Measurements from ENCODE around the gene KDELR1.
A peak's percentile ranks its signal among the peaks of the same experiment; 100 is the strongest.

DNA sequence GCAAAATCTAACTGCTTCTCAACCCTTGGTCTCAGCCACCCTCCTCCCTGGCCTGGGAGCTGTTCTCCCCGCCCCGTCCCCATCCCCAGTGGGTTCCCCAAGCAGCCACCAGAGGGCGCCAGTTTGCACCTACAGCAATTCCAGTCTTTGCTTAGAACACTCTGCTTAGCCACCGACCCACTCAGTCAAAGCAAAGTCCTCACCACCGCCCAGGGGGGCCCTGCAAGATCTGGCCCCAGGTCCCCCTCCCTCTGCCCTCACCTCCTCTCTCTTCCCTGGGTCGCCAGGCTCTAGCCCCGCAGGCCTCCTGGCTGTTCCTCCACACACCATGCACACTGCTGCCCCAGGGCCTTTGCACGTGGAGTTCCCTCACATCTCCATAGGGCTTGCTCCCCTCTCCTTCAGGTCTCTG, 40.0 kb downstream of the KDELR1 start:
- TF ChIP-seq ZSCAN31 (CRISPR knock-in tag; IDR thresholded peaks at IDR 0.05; ENCODE audit: low read depth): no peak
- TF ChIP-seq, protein P1, sequence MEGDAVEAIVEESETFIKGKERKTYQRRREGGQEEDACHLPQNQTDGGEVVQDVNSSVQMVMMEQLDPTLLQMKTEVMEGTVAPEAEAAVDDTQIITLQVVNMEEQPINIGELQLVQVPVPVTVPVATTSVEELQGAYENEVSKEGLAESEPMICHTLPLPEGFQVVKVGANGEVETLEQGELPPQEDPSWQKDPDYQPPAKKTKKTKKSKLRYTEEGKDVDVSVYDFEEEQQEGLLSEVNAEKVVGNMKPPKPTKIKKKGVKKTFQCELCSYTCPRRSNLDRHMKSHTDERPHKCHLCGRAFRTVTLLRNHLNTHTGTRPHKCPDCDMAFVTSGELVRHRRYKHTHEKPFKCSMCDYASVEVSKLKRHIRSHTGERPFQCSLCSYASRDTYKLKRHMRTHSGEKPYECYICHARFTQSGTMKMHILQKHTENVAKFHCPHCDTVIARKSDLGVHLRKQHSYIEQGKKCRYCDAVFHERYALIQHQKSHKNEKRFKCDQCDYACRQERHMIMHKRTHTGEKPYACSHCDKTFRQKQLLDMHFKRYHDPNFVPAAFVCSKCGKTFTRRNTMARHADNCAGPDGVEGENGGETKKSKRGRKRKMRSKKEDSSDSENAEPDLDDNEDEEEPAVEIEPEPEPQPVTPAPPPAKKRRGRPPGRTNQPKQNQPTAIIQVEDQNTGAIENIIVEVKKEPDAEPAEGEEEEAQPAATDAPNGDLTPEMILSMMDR (CRISPR knock-in tag; IDR thresholded peaks at IDR 0.05): peak; percentile 80
- TF ChIP-seq POLR2A (IDR thresholded peaks at IDR 0.05; ENCODE audit: insufficient read depth in 1 of 2, low read depth in 2 of 2, low read length in 2 of 2): no peak
- TF ChIP-seq ZNF605 (CRISPR knock-in tag; IDR thresholded peaks at IDR 0.05): no peak
- TF ChIP-seq, protein P2, sequence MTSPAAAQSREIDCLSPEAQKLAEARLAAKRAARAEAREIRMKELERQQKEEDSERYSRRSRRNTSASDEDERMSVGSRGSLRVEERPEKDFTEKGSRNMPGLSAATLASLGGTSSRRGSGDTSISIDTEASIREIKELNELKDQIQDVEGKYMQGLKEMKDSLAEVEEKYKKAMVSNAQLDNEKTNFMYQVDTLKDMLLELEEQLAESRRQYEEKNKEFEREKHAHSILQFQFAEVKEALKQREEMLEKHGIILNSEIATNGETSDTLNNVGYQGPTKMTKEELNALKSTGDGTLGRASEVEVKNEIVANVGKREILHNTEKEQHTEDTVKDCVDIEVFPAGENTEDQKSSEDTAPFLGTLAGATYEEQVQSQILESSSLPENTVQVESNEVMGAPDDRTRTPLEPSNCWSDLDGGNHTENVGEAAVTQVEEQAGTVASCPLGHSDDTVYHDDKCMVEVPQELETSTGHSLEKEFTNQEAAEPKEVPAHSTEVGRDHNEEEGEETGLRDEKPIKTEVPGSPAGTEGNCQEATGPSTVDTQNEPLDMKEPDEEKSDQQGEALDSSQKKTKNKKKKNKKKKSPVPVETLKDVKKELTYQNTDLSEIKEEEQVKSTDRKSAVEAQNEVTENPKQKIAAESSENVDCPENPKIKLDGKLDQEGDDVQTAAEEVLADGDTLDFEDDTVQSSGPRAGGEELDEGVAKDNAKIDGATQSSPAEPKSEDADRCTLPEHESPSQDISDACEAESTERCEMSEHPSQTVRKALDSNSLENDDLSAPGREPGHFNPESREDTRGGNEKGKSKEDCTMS (CRISPR knock-in tag; conservative IDR thresholded peaks at IDR 0.05): no peak
- no peak for TF ChIP-seq ESRRA (CRISPR knock-in tag; IDR thresholded peaks at IDR 0.05; ENCODE audit: low read depth)
- no peak for TF ChIP-seq ZNF12 (CRISPR knock-in tag; IDR thresholded peaks at IDR 0.05)
- no peak for TF ChIP-seq PRMT3 (CRISPR knock-in tag; IDR thresholded peaks at IDR 0.05; ENCODE audit: borderline replicate concordance, low read depth)
- TF ChIP-seq, protein P3, sequence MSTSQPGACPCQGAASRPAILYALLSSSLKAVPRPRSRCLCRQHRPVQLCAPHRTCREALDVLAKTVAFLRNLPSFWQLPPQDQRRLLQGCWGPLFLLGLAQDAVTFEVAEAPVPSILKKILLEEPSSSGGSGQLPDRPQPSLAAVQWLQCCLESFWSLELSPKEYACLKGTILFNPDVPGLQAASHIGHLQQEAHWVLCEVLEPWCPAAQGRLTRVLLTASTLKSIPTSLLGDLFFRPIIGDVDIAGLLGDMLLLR (CRISPR knock-in tag; IDR thresholded peaks at IDR 0.05): no peak
- TF ChIP-seq ZBTB21 (CRISPR knock-in tag; IDR thresholded peaks at IDR 0.05): no peak
- no peak for TF ChIP-seq MLLT10 (CRISPR knock-in tag; IDR thresholded peaks at IDR 0.05)
- TF ChIP-seq, protein P4, sequence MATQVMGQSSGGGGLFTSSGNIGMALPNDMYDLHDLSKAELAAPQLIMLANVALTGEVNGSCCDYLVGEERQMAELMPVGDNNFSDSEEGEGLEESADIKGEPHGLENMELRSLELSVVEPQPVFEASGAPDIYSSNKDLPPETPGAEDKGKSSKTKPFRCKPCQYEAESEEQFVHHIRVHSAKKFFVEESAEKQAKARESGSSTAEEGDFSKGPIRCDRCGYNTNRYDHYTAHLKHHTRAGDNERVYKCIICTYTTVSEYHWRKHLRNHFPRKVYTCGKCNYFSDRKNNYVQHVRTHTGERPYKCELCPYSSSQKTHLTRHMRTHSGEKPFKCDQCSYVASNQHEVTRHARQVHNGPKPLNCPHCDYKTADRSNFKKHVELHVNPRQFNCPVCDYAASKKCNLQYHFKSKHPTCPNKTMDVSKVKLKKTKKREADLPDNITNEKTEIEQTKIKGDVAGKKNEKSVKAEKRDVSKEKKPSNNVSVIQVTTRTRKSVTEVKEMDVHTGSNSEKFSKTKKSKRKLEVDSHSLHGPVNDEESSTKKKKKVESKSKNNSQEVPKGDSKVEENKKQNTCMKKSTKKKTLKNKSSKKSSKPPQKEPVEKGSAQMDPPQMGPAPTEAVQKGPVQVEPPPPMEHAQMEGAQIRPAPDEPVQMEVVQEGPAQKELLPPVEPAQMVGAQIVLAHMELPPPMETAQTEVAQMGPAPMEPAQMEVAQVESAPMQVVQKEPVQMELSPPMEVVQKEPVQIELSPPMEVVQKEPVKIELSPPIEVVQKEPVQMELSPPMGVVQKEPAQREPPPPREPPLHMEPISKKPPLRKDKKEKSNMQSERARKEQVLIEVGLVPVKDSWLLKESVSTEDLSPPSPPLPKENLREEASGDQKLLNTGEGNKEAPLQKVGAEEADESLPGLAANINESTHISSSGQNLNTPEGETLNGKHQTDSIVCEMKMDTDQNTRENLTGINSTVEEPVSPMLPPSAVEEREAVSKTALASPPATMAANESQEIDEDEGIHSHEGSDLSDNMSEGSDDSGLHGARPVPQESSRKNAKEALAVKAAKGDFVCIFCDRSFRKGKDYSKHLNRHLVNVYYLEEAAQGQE (IDR thresholded peaks at IDR 0.05; ENCODE audit: borderline replicate concordance in 1 of 2, low read depth in 1 of 2, low read length in 2 of 2): no peak
- TF ChIP-seq NCOA2 (CRISPR knock-in tag; IDR thresholded peaks at IDR 0.05): no peak
- no peak for TF ChIP-seq FOXM1 (CRISPR knock-in tag; IDR thresholded peaks at IDR 0.05)

Data from HepG2 (cell line).